Stomach smooth muscle (tissue), 2 donors: ENCODE measurements around the gene PLXNB1.
A peak's percentile ranks its signal among the peaks of the same experiment; 100 is the strongest.

Experiments
- H3K27ac ChIP-seq: one replicate; pipeline ENCODE4 v1.7.0; 2013; ENCODE audit warnings: mild to moderate bottlenecking, low read length, inconsistent platforms
- H3K27me3 ChIP-seq, 2 donors: one replicate each; pipeline ENCODE4 v1.7.0; 2013; ENCODE audit warnings: low read length in 2 of 2; ENCODE audit not compliant: insufficient read depth in 2 of 2, control insufficient read depth in 1 of 2
- H3K36me3 ChIP-seq, 2 donors: one replicate each; pipeline ENCODE4 v1.7.0; 2013; ENCODE audit warnings: low read length in 2 of 2; ENCODE audit not compliant: control insufficient read depth in 2 of 2, insufficient read depth in 2 of 2
- H3K4me1 ChIP-seq: one replicate; pipeline ENCODE4 v1.7.0; 2013; ENCODE audit warnings: low read length; ENCODE audit not compliant: control insufficient read depth, insufficient read depth
- H3K4me3 ChIP-seq, 2 donors: one replicate each; pipeline ENCODE4 v1.7.0; 2013; ENCODE audit warnings: low read length in 2 of 2
- H3K9ac ChIP-seq, 2 donors: one replicate each; pipeline ENCODE4 v1.7.0; 2013; ENCODE audit warnings: low read length in 2 of 2, mild to moderate bottlenecking in 1 of 2
- H3K9me3 ChIP-seq, 2 donors: one replicate each; pipeline ENCODE4 v1.7.0; 2013; ENCODE audit warnings: low read length in 2 of 2; ENCODE audit not compliant: control insufficient read depth in 2 of 2
- donor health status: healthy.
- donor health status: Pancreatic carcinoma.

Gene PLXNB1

GRCh38 chr3:48394391-48394790 lies 35.5 kb downstream of the PLXNB1 start:
- H3K9ac ChIP-seq = no peak overlapping the region
- no peaks in the 10 kb centered on the region for H3K36me3 ChIP-seq
- no peaks in the 10 kb centered on the region for H3K27me3 ChIP-seq

GRCh38 chr3:48388966-48389365 lies 40.9 kb downstream of the PLXNB1 start:
- Histone ChIP-seq H3K4me1 (no peaks in the 10 kb centered on the region), H3K9ac (no peak overlapping the region), H3K27ac (no peak overlapping the region), H3K36me3 (no peaks in the 10 kb centered on the region), H3K4me3 (no peak overlapping the region), H3K9me3 (no peaks in the 10 kb centered on the region), H3K27me3 (no peaks in the 10 kb centered on the region)

More at GRCh38 chr3:48394391-48394790, 35.5 kb downstream of the PLXNB1 start:
- no peak overlapping the region for H3K27ac ChIP-seq
- H3K9me3 ChIP-seq = no peaks in the 10 kb centered on the region
- H3K4me3 ChIP-seq = no peak overlapping the region
- H3K4me1 ChIP-seq = no peaks in the 10 kb centered on the region

- no peaks in the 10 kb centered on the region for H3K27me3 ChIP-seq
- no peak overlapping the region for H3K9ac ChIP-seq
- H3K27ac ChIP-seq = no peak overlapping the region
- no peaks in the 10 kb centered on the region for H3K4me1 ChIP-seq
- no peaks in the 10 kb centered on the region for H3K36me3 ChIP-seq
- H3K4me3 ChIP-seq = no peak overlapping the region
- no peaks in the 10 kb centered on the region for H3K9me3 ChIP-seq
Measured at GRCh38 chr3:48387634-48388033, 42.3 kb downstream of the PLXNB1 start.

GRCh38 chr3:48372862-48373435 lies 56.9 kb downstream of the PLXNB1 start:
- no peaks in the 10 kb centered on the region for H3K9me3 ChIP-seq
- no peak overlapping the region for H3K9ac ChIP-seq
- H3K27ac ChIP-seq = no peak overlapping the region
- H3K4me3 ChIP-seq = no peak overlapping the region
- H3K36me3 ChIP-seq = no peaks in the 10 kb centered on the region
- H3K27me3 ChIP-seq = no peaks in the 10 kb centered on the region
- no peaks in the 10 kb centered on the region for H3K4me1 ChIP-seq

- H3K9ac ChIP-seq = no peak overlapping the region
- no peaks in the 10 kb centered on the region for H3K9me3 ChIP-seq
- no peaks in the 10 kb centered on the region for H3K36me3 ChIP-seq
- no peak overlapping the region for H3K4me3 ChIP-seq
- no peaks in the 10 kb centered on the region for H3K27me3 ChIP-seq
- no peak overlapping the region for H3K27ac ChIP-seq
- no peaks in the 10 kb centered on the region for H3K4me1 ChIP-seq
Measured at GRCh38 chr3:48372377-48372770, 57.5 kb downstream of the PLXNB1 start.

- Histone ChIP-seq H3K9me3 (no peaks in the 10 kb centered on the region), H3K36me3 (no peaks in the 10 kb centered on the region), H3K27me3 (no peaks in the 10 kb centered on the region), H3K9ac (no peak within 1 kb of the TSS), H3K27ac (no peak within 1 kb of the TSS), H3K4me1 (peaks cover 2% of the 10 kb centered on the region), H3K4me3 (no peak within 1 kb of the TSS)
Measured at GRCh38 chr3:48371651-48372376, 58.1 kb downstream of the PLXNB1 start, which contains the start of gene FBXW12. FBXW12 (plus strand) TSS chr3:48372219; CDS start chr3:48372768, 549 bp downstream.

- H3K4me3 ChIP-seq = no peak overlapping the region
- no peaks in the 10 kb centered on the region for H3K9me3 ChIP-seq
- H3K27ac ChIP-seq = peak overlapping the region; percentile 18
- H3K9ac ChIP-seq = no peak overlapping the region
- H3K27me3 ChIP-seq = no peaks in the 10 kb centered on the region
- no peaks in the 10 kb centered on the region for H3K36me3 ChIP-seq
- H3K4me1 ChIP-seq = peaks cover 2% of the 10 kb centered on the region
Measured at GRCh38 chr3:48370333-48370713, 59.6 kb downstream of the PLXNB1 start.

GRCh38 chr3:48369693-48370332 lies 60.1 kb downstream of the PLXNB1 start:
- Histone ChIP-seq H3K9me3 (no peaks in the 10 kb centered on the region), H3K27me3 (no peaks in the 10 kb centered on the region), H3K4me3 (no peak overlapping the region), H3K4me1 (peaks cover 2% of the 10 kb centered on the region), H3K36me3 (no peaks in the 10 kb centered on the region), H3K9ac (peak overlapping the region in 1 of 2 donors; percentile 21), H3K27ac (peak overlapping the region; percentile 18)

- Histone ChIP-seq H3K9ac (no peak overlapping the region), H3K27ac (no peak overlapping the region), H3K4me3 (no peak overlapping the region), H3K27me3 (no peaks in the 10 kb centered on the region), H3K4me1 (peaks cover 2% of the 10 kb centered on the region), H3K9me3 (no peaks in the 10 kb centered on the region), H3K36me3 (no peaks in the 10 kb centered on the region)
Measured at GRCh38 chr3:48367201-48367600, 62.7 kb downstream of the PLXNB1 start.

- H3K4me1 ChIP-seq = peaks cover 2% of the 10 kb centered on the region
- no peaks in the 10 kb centered on the region for H3K27me3 ChIP-seq
- H3K36me3 ChIP-seq = no peaks in the 10 kb centered on the region
- no peak overlapping the region for H3K27ac ChIP-seq
- H3K4me3 ChIP-seq = no peak overlapping the region
- H3K9me3 ChIP-seq = no peaks in the 10 kb centered on the region
- no peak overlapping the region for H3K9ac ChIP-seq
Measured at GRCh38 chr3:48364840-48365239, 65.0 kb downstream of the PLXNB1 start.

GRCh38 chr3:48361928-48362327 lies 68.0 kb downstream of the PLXNB1 start:
- Histone ChIP-seq H3K27ac (no peak overlapping the region), H3K4me1 (no peaks in the 10 kb centered on the region), H3K27me3 (no peaks in the 10 kb centered on the region), H3K4me3 (no peak overlapping the region), H3K9ac (no peak overlapping the region), H3K36me3 (no peaks in the 10 kb centered on the region), H3K9me3 (no peaks in the 10 kb centered on the region)
